WERI-Rb-1 (cell line): ENCODE data around the gene PANK1.

ENCODE experiments used
- DNase-seq: peaks from one replicate; pipeline ENCODE4 v3.0.0-alpha.2; 2020
- H3K27ac ChIP-seq: fragments of 250-450 bp; sonication (Bioruptor Pico); 2 replicates; pipeline ENCODE4 v1.5.1; 2020; ENCODE audit warnings: mild to moderate bottlenecking, moderate library complexity
- H3K27me3 ChIP-seq: fragments of 250-450 bp; sonication (Bioruptor Pico); 2 replicates; pipeline ENCODE4 v1.5.1; 2021; ENCODE audit warnings: mild to moderate bottlenecking, low read depth, moderate library complexity; ENCODE audit not compliant: insufficient read depth, severe bottlenecking
- H3K36me3 ChIP-seq: fragments of 250-450 bp; sonication (Bioruptor Pico); 2 replicates; pipeline ENCODE4 v1.5.1; 2020; ENCODE audit warnings: mild to moderate bottlenecking, moderate library complexity
- H3K4me3 ChIP-seq: 2 replicates; pipeline ENCODE4 v1.5.1; 2011; ENCODE audit warnings: low read depth, mild to moderate bottlenecking, control low read depth, low read length
- H3K9me3 ChIP-seq: fragments of 250-450 bp; sonication (Bioruptor Pico); 2 replicates; pipeline ENCODE4 v1.5.1; 2021; ENCODE audit warnings: mild to moderate bottlenecking, moderate library complexity; ENCODE audit not compliant: severe bottlenecking
- TF ChIP-seq, protein P1 (sequence below): IDR thresholded peaks from 2 replicates; pipeline ENCODE4 v1.5.1; 2011; ENCODE audit warnings: low read depth, mild to moderate bottlenecking, control low read depth, inconsistent platforms, low read length

Gene PANK1

GRCh38 chr10:89640241-89640640 is 4.8 kb downstream of the PANK1 start:
- H3K27me3 ChIP-seq, result no peaks in the 10 kb centered on the region
- H3K27ac ChIP-seq, result no peak overlapping the region
- H3K9me3 ChIP-seq, result no peaks in the 10 kb centered on the region
- DNase-seq, result no peak
- peaks cover 10% of the 10 kb centered on the region for H3K36me3 ChIP-seq
- TF ChIP-seq, protein P1, sequence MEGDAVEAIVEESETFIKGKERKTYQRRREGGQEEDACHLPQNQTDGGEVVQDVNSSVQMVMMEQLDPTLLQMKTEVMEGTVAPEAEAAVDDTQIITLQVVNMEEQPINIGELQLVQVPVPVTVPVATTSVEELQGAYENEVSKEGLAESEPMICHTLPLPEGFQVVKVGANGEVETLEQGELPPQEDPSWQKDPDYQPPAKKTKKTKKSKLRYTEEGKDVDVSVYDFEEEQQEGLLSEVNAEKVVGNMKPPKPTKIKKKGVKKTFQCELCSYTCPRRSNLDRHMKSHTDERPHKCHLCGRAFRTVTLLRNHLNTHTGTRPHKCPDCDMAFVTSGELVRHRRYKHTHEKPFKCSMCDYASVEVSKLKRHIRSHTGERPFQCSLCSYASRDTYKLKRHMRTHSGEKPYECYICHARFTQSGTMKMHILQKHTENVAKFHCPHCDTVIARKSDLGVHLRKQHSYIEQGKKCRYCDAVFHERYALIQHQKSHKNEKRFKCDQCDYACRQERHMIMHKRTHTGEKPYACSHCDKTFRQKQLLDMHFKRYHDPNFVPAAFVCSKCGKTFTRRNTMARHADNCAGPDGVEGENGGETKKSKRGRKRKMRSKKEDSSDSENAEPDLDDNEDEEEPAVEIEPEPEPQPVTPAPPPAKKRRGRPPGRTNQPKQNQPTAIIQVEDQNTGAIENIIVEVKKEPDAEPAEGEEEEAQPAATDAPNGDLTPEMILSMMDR, result no peak
- no peak overlapping the region for H3K4me3 ChIP-seq

DNA sequence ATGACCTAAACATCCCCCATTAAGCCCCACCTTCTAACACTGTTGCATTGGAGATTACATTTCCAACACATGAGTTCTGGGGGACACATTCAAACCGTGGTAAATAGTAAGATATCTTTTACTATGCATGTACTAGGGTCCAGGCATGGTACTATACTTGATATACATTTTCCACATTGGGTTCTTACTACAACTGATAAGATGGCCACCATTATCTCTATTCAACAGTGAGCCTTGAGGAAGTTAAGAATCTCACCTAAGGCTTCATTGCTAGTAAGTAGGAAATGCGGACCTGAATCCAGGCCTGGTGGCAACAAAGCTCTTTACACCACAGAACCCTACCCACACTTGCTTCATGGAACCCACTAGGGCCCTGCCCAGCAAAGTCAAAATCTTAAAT is 5.7 kb downstream of the PANK1 start:
- no peaks in the 10 kb centered on the region for H3K27me3 ChIP-seq
- DNase-seq, result no peak
- H3K36me3 ChIP-seq, result peaks cover 8% of the 10 kb centered on the region

GRCh38 chr10:89637113-89637512 is 7.9 kb downstream of the PANK1 start:
- H3K4me3 ChIP-seq, result no peak overlapping the region
- H3K27ac ChIP-seq, result no peak overlapping the region
- H3K27me3 ChIP-seq, result no peaks in the 10 kb centered on the region
- peaks cover 12% of the 10 kb centered on the region for H3K36me3 ChIP-seq
- H3K9me3 ChIP-seq, result no peaks in the 10 kb centered on the region
- DNase-seq, result no peak
- TF ChIP-seq, protein P1, result no peak

More for the DNA sequence above, 5.7 kb downstream of the PANK1 start:
- TF ChIP-seq, protein P1, result no peak
- Histone ChIP-seq H3K9me3 (no peaks in the 10 kb centered on the region), H3K27ac (no peak overlapping the region), H3K4me3 (no peak overlapping the region)

DNA sequence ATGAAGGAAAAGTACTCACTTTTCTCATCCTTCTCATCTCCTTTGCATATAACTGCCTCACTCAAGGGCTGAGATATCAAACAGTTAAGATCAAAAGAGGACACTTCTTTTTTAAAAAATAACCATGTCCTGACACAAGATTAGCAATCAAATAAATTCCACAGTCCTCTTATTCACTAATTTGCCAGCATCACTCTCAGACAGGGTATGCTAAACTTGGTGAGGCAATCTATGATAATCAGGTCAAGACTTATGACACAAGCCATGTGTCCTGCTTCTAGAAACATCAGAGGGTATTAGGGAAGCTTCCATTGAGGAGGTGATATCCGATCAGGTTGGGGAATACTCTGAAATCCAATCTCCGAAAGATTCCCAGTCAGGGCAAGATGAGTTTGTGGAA is 10.4 kb downstream of the PANK1 start:
- no peaks in the 10 kb centered on the region for H3K9me3 ChIP-seq
- no peak overlapping the region for H3K4me3 ChIP-seq
- H3K27me3 ChIP-seq, result no peaks in the 10 kb centered on the region
- TF ChIP-seq, protein P1, result no peak
- no peak for DNase-seq
- peaks cover 12% of the 10 kb centered on the region for H3K36me3 ChIP-seq
- H3K27ac ChIP-seq, result no peak overlapping the region

DNA sequence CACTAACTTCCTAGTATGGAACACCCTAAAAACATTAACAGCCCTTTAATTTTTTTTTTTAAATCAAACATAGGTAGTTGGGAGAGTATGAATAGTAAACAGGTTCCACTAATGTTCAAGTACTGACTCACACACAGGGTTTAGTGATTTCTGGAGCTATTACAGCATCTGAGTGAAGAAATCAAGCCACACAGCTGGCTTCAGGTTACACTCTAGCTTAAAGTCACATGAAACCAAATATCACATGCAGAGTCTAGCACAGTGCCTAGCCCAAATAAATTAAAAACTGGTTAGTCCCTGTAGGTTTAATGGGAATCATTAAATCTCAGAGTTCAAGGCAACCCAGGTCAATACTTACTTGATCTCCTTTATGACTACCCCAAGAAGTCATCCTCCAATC is 11.6 kb downstream of the PANK1 start:
- no peaks in the 10 kb centered on the region for H3K9me3 ChIP-seq
- no peaks in the 10 kb centered on the region for H3K27me3 ChIP-seq
- no peak for DNase-seq
- H3K36me3 ChIP-seq, result peaks cover 12% of the 10 kb centered on the region
- TF ChIP-seq, protein P1, result no peak
- H3K27ac ChIP-seq, result no peak overlapping the region
- no peak overlapping the region for H3K4me3 ChIP-seq

DNA sequence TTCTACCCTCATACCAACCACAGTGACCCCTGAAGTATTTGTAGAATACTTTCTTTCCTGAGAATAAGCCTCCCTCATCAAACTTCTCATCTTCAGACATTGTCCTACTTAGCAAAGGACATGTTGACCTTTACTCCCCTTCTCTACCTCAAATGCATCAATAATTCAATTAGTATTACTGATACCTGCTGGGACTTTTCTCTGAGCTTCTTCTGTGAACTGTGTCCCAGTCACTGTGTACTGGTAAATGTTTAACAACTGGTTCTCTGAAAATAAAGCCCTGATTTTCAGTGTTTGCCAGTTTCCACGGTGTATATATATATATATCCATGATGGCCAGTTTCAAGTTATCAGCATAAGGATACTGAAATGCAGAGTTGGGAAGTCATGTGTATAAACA is 12.2 kb downstream of the PANK1 start:
- H3K27ac ChIP-seq, result no peak overlapping the region
- H3K36me3 ChIP-seq, result peaks cover 12% of the 10 kb centered on the region
- H3K9me3 ChIP-seq, result no peaks in the 10 kb centered on the region
- TF ChIP-seq, protein P1, result no peak
- no peak overlapping the region for H3K4me3 ChIP-seq
- H3K27me3 ChIP-seq, result no peaks in the 10 kb centered on the region
- no peak for DNase-seq
